T-helper 9 cell (primary cell): ENCODE measurements around the gene SPIB.

Experiments
- DNase-seq: peaks from one replicate; pipeline ENCODE4 v3.0.0-alpha.2; 2020

The SPIB gene

DNA sequence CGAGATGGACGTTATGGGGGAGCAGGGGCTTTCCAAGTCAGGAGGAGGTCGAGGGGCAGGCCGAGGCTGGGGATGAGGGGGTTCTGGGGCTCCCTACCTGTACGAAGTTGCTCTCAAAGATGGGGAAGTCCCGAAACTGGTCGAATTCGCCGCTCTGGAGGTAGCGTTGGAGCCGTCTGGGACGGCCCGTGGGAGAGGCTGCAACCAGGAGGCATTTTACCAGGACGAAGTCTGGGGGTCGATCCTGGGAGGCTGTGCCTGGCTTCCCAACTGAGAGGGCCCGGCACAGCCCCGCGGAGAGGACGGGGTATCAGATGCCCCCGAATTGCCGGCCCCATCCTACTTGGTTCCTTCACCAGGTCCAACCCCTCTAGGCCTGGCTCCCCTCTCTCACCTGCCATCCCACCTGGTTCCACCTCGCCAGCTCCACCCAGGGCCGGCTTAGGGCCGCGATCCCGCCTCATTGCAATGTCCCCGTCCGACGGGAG, 57.0 kb downstream of the SPIB start:
- DNase-seq, result no peak

DNA sequence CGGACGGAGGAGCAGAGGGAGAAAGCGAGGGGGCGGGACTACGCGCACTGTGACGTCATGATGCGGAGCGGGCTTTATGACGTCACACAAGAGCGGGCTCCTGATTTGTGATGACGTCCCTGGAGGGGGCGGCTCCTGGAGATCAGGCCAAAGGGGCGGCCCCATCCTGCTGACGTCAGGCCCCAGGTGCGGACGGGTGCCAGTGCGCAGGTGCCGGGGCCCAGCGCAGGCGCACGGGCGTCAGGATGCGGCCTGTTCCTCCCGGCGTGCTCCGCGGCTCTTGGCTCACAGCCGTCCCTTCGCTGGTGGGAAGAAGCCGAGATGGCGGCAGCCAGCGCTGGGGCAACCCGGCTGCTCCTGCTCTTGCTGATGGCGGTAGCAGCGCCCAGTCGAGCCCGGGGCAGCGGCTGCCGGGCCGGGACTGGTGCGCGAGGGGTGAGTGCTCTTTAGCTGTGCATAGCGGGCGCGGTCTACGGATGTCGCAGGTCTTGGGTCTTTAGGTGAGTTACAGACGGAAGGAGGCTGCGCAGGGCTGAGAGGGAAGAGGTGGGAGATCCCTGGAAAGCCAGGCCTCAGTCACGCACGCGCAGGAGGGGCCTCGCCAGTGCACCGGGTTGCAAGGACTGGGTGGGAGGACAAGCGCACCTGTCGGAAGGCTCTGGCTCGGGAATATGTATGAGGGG, 57.6 kb downstream of the SPIB start, which contains the start of the genes EMC10 and GARIN5A:
EMC10 (plus strand) TSS at position 284 of the 683 bp plus-strand sequence; CDS start at position 322, 38 bp downstream.
GARIN5A (minus strand) TSS at position 625 of the 683 bp plus-strand sequence; CDS start at position 165, 460 bp downstream.
- peak; percentile 84 for DNase-seq

DNA sequence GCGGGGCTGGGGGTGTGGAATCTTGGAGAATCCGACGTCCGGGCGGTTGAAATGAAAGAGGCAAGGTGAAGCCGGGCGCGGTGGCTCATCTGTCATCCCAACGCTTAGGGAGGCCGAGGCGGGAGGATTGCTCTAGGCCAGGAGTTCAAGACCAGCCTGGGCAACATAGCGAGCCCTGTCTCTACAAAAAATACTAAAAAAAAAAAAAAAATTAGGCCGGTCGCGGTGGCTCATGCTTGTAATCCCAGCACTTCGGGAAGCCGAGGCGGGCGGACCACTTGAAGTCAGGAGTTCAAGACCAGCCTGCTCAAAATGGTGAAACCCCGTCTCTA, 58.1 kb downstream of the SPIB start:
- no peak for DNase-seq

DNA sequence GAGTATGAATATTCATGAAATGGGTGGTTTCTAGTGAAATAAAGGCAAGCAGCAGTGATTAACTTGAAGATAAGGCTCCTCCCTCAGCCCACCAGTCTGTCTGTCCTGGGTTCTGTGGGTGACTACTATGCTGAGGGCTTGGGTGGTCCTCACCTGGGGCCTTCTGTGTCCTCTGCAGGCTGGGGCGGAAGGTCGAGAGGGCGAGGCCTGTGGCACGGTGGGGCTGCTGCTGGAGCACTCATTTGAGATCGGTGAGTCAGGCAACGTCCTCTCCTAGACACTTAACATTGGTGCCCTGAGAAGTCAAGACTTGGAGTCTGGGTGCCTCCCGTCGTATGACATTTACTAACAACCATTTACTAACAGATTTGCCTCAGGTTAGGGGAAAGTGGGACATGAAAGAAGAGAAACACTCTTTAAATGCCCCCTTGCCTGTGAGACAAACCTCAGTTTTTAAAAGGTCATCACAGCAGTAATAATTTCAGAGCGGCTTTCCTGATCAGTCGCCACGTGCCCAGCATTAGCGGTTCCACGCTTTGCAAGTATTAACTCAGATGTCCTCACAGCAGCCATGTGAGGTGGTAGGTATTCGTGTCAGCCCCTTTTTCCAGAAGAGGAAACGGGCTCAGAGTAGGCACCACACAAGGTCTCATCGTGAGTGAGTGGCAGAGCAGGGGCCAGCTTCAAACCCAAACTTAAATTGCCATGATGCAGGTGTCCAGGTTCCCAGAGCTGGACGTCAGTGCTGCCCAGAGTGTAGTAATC, 59.2 kb downstream of the SPIB start:
- DNase-seq, result no peak

DNA sequence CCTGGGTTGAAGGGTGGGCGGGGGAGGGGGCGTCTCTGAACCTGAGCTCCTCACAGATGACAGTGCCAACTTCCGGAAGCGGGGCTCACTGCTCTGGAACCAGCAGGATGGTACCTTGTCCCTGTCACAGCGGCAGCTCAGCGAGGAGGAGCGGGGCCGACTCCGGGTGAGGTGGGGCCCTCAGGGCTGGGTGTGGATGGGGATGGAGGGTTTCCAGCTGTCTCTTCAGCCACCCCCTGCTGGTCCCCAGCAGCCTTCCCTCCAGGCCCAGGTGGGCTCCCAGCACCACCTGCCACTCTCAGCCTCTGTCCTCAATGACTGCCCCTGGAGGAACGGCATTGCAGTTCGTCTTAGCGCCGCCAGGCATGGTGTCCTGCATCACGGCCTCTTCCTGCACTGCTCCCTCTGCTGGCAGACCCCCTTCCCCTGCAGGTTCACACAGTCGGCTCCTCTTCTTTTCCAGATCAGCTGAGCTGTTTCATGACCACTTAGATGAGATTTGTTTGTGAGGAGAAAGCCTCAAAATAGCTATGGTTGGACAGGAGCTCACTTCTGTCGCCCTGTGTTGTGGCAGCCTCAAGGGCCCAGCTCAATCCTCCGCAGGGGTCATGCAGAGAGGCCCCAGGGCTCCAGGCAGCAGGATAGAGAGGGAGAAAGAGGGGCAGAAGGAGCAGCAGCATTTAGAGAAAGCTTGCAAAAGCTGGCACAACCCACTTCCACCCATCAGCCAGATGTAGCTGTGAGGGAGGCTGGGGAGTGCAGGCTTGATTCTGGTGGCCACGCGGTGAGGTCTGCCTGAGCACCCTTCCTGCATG, 60.4 kb downstream of the SPIB start:
- no peak for DNase-seq

DNA sequence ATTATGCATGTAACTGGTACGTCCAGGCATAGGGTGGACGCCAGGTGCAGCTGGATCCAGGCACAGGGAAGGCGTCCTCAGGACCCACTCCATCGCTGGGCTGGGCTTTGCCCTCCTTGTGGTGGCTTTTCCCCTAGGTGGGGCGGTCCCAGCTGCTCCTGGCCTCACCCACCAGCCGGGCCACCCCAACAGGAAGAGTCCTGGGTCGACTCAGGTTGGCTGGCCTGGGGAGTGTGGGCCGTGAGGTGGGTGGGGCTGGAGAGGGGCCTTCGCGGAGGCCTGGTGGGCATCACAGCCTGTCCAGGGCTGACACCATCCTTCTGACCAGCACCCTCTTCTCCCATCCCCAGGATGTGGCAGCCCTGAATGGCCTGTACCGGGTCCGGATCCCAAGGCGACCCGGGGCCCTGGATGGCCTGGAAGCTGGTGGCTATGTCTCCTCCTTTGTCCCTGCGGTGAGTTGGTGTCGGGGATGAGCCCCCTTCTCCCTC, 61.1 kb downstream of the SPIB start:
- DNase-seq, result no peak

DNA sequence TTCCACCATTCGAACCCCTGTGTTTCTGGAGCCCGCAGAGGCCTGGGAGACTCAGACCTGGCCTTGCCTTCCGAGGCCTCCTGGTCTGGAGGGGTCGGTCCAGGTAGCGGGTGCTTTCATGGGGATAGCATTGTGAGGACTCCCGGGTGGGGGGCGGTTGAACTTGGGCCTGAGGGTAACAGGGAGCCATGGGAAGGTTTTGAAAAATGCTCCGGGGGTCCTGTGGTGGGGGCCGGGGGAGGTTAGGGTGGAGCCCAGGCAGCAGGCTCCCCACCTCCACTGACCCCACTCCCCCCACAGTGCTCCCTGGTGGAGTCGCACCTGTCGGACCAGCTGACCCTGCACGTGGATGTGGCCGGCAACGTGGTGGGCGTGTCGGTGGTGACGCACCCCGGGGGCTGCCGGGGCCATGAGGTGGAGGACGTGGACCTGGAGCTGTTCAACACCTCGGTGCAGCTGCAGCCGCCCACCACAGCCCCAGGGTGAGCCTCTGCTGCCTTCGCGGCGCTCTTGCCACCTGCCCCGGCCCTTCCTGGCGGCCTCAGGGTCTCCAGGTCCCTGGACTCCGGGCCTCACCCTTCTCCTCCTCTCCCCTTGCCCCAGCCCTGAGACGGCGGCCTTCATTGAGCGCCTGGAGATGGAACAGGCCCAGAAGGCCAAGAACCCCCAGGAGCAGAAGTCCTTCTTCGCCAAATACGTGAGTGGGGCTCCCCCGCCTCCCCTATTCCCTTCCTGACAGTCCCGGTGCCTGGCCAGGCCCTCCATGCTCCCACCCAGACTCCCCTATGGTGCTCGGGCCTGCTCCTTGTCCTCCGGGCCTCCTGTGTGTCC, 61.8 kb downstream of the SPIB start:
- DNase-seq, result no peak
